NT2/D1 (cell line): Measurements from ENCODE around the gene VWA8.

Experiments
- SUZ12 ChIP-seq: IDR thresholded peaks from 2 replicates; pipeline ENCODE4 v1.6.1; 2011; ENCODE audit not compliant: insufficient read length, insufficient read depth; ENCODE audit errors: extremely low read depth
- YY1 ChIP-seq: IDR thresholded peaks from 2 replicates; pipeline ENCODE4 v1.6.1; 2011; ENCODE audit not compliant: insufficient read length, insufficient read depth

DNA sequence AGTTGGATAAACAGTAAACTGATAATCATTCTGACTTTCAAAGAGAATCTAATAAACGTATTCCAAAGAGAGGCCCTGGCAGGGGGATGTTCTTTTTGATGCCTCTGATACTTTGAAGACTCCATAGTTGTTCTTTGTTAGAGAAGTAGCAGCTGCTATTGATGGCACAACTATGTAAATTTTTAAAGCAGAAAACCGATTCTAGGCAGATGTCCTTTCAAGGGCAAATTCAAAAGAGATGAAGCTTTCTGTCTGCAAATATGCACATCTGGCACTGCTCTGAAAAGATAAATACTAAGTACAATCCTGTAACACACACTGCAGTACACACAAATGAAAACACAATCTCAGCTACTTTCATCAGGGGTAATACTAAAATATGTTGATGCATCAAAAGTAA is 250.1 kb downstream of the VWA8 start:
- no peak for TF ChIP-seq SUZ12
- no peak for TF ChIP-seq YY1
